Glutamatergic neuron (in vitro differentiated cells): ENCODE measurements around the gene ZNF286A. TPM values are rescaled to one million over a fixed set of nuclear protein-coding genes. Genes with fewer than 3 reads are reported as not detected.

Source experiments
- DNase-seq: peaks from one replicate; pipeline ENCODE4 v3.0.0; 2022
- H3K27ac Mint-ChIP-seq: one replicate; pipeline ENCODE4 v1.8.0; 2020; ENCODE audit warnings: mild to moderate bottlenecking, mixed read lengths, inconsistent platforms; ENCODE audit not compliant: unreplicated experiment
- H3K27me3 Mint-ChIP-seq: one replicate; pipeline ENCODE4 v1.8.0; 2020; ENCODE audit warnings: mild to moderate bottlenecking, moderate library complexity, mixed read lengths, inconsistent platforms; ENCODE audit not compliant: unreplicated experiment
- H3K36me3 Mint-ChIP-seq: one replicate; pipeline ENCODE4 v1.8.0; 2020; ENCODE audit warnings: mild to moderate bottlenecking, mixed read lengths, inconsistent platforms; ENCODE audit not compliant: unreplicated experiment
- H3K4me1 Mint-ChIP-seq: one replicate; pipeline ENCODE4 v1.8.0; 2020; ENCODE audit warnings: mild to moderate bottlenecking, low read depth, mixed read lengths, inconsistent platforms; ENCODE audit not compliant: unreplicated experiment
- H3K4me3 Mint-ChIP-seq: one replicate; pipeline ENCODE4 v1.8.0; 2020; ENCODE audit warnings: mild to moderate bottlenecking, mixed read lengths, inconsistent platforms; ENCODE audit not compliant: unreplicated experiment
- H3K9me3 Mint-ChIP-seq: one replicate; pipeline ENCODE4 v1.8.0; 2020; ENCODE audit warnings: mild to moderate bottlenecking, moderate library complexity, mixed read lengths, inconsistent platforms; ENCODE audit not compliant: unreplicated experiment
- CTCF ChIP-seq: fragments of 200-600 bp; sonication (generic); IDR thresholded peaks from one replicate; pipeline ENCODE4 v1.5.0; 2021; ENCODE audit not compliant: partially characterized antibody, unreplicated experiment
- total RNA-seq: library from RNA; stranded (reverse); fragmentation: NEBNext Ultra II Directional; extraction: Animal tissue kit (Norgen Biotek cat#: 25700); gene quantifications from one replicate; pipeline ENCODE4 v1.2.1, GENCODE V29; 2021; ENCODE audit not compliant: unreplicated experiment

The ZNF286A gene
- total RNA-seq, 1 donor from 2014 or later, result 229 TPM

GRCh38 chr17:15659236-15659635 is 40.3 kb upstream of the ZNF286A start:
- no peak overlapping the region for H3K4me3 Mint-ChIP-seq
- no peak for DNase-seq

GRCh38 chr17:15659663-15660062 is 39.9 kb upstream of the ZNF286A start:
- Mint-ChIP-seq H3K4me1 (no peaks in the 10 kb centered on the region), H3K36me3 (peaks cover 4% of the 10 kb centered on the region), H3K27ac (no peak overlapping the region), H3K27me3 (no peaks in the 10 kb centered on the region), H3K4me3 (no peak overlapping the region), H3K9me3 (peaks cover 2% of the 10 kb centered on the region)
- no peak for TF ChIP-seq CTCF
- no peak for DNase-seq

More at GRCh38 chr17:15659236-15659635, 40.3 kb upstream of the ZNF286A start:
- no peak overlapping the region for H3K27ac Mint-ChIP-seq
- peaks cover 2% of the 10 kb centered on the region for H3K9me3 Mint-ChIP-seq
- peaks cover under 1% of the 10 kb centered on the region for H3K27me3 Mint-ChIP-seq
- H3K4me1 Mint-ChIP-seq, result no peaks in the 10 kb centered on the region
- peaks cover 4% of the 10 kb centered on the region for H3K36me3 Mint-ChIP-seq
- TF ChIP-seq CTCF, result no peak

- Mint-ChIP-seq H3K9me3 (peaks cover 2% of the 10 kb centered on the region), H3K27ac (no peak overlapping the region), H3K4me3 (no peak overlapping the region), H3K4me1 (no peaks in the 10 kb centered on the region), H3K27me3 (no peaks in the 10 kb centered on the region), H3K36me3 (peaks cover 4% of the 10 kb centered on the region)
- no peak for DNase-seq
- no peak for TF ChIP-seq CTCF
Measured at GRCh38 chr17:15660077-15660476, 39.5 kb upstream of the ZNF286A start.

GRCh38 chr17:15662681-15663080 is 36.9 kb upstream of the ZNF286A start:
- Mint-ChIP-seq H3K9me3 (no peaks in the 10 kb centered on the region), H3K27me3 (peaks cover under 1% of the 10 kb centered on the region), H3K27ac (no peak overlapping the region), H3K36me3 (no peaks in the 10 kb centered on the region), H3K4me1 (no peaks in the 10 kb centered on the region), H3K4me3 (no peak overlapping the region)
- TF ChIP-seq CTCF, result no peak
- no peak for DNase-seq

GRCh38 chr17:15663176-15663575 is 36.4 kb upstream of the ZNF286A start:
- DNase-seq, result no peak
- Mint-ChIP-seq H3K4me3 (no peak overlapping the region), H3K27ac (no peak overlapping the region), H3K36me3 (no peaks in the 10 kb centered on the region), H3K27me3 (peaks cover 4% of the 10 kb centered on the region), H3K4me1 (no peaks in the 10 kb centered on the region), H3K9me3 (no peaks in the 10 kb centered on the region)
- no peak for TF ChIP-seq CTCF
